ENCODE data around the gene ZBTB5.

DNA sequence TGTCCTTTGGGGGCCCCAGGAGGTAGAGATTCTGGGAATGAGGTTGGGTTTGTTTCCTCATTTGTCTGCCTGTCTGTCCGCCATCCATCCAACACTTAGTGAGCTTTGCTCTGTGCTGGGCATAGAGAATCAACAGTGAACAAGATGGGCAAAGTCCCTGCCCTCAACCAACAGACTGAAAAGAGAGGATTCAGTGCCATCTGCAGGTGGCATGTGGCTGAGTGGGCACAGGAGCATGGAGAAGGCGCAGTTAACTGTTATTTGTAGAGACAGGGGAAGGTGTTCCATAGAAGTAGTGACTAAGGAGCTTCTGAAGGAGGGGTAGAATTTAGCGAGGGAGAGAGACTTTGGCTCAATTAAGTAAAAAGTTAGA is 43.6 kb upstream of the ZBTB5 start:
- TF ChIP-seq EZH2 (IDR thresholded peaks at IDR 0.05; ENCODE audit: borderline replicate concordance, low read depth, low read length, poor library complexity, severe bottlenecking): no peak
- TF ChIP-seq, protein P1, sequence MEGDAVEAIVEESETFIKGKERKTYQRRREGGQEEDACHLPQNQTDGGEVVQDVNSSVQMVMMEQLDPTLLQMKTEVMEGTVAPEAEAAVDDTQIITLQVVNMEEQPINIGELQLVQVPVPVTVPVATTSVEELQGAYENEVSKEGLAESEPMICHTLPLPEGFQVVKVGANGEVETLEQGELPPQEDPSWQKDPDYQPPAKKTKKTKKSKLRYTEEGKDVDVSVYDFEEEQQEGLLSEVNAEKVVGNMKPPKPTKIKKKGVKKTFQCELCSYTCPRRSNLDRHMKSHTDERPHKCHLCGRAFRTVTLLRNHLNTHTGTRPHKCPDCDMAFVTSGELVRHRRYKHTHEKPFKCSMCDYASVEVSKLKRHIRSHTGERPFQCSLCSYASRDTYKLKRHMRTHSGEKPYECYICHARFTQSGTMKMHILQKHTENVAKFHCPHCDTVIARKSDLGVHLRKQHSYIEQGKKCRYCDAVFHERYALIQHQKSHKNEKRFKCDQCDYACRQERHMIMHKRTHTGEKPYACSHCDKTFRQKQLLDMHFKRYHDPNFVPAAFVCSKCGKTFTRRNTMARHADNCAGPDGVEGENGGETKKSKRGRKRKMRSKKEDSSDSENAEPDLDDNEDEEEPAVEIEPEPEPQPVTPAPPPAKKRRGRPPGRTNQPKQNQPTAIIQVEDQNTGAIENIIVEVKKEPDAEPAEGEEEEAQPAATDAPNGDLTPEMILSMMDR (conservative IDR thresholded peaks at IDR 0.05; ENCODE audit: low read depth, low read length): no peak

Data from A673 (cell line).